Fibroblast of skin of scalp (primary cell): Measurements from ENCODE around the gene GMDS.

Experiments used
- DNase-seq: peaks from one replicate; pipeline ENCODE4 v3.0.0-alpha.2; 2013

GMDS gene

GRCh38 chr6:2132416-2132815 is 113.0 kb downstream of the GMDS start:
- DNase-seq, result no peak

DNA sequence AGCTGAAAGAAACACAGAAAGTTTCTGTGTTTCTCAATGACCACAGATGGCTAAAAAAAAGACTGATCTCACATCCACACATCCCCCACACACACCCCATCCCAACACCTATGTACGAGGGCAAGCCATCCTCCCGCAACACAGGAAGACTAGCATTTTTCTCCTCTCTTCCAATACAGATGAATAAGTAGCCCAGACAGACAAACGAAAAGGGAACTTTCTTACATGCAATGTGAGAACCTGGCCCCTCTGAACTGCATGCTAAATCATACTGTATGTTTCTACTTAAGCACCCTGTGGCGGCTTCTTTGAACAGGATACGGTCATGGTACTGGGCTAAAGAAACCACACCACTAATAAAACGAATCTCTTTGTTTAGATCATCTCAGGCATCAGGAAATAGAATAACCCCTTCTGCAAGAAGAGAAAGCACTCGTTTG is 116.2 kb downstream of the GMDS start:
- no peak for DNase-seq

DNA sequence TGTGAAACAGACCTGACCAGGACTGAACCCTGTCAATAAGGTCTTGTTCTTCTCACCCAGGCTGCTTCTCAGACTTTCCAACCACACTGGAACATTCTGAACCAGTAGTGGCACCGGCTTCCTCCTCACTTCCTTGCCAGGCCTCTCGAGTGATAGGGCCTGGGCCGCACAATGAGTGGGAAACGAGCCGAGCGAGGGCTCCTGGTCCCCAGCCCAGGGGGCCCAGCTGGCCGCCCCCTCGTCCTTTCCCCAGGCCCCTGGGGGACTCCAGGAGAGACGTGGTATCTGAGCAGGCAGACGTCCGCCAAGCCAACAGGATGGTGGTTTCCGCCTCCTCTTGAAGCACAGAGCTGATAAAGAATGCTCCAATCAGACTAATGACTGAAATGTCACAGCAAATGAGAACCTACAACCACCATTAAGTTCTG is 117.9 kb downstream of the GMDS start:
- DNase-seq, result no peak

DNA sequence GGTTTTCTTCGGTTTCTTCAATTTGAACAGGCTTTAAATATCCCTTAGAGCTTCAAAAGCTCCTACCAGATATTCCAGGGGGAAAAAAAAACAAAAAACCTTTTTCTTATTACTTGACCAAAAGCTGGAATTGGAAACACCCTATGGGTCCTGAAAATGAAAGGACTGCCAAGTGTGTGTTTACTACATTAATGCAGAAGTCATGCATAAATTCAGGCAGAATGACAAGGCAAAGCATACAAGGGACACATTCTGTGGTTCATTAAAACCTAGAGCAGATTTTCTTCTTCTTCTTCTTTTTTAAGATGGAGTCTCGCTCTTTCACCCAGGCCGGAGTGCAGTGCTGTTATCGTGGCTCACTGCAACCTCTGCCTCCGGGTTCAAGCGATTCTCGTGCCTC is 119.1 kb downstream of the GMDS start:
- no peak for DNase-seq

- DNase-seq, result no peak
Measured at GRCh38 chr6:2125158-2125557, 120.2 kb downstream of the GMDS start.

GRCh38 chr6:2124260-2124709 is 121.1 kb downstream of the GMDS start:
- DNase-seq, result no peak

DNA sequence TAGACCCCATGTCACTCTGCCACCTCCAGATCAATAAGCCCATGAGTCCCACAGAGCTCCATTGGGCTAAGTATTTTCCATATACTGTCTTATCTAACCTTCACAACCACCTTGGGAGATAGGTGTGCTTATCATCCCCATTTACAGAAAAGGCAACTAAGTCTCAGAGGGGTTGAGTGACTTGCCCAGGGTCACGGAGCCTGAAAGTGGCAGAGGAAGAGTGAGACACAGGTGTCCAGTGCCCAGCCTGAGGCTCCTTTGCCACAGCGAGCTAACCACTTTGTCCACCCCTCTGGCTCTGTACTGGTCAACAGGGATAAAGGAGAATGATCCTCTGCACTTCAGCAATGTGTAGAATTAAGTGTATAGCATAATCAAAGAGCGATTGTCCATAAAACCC is 124.5 kb downstream of the GMDS start:
- DNase-seq, result no peak

DNA sequence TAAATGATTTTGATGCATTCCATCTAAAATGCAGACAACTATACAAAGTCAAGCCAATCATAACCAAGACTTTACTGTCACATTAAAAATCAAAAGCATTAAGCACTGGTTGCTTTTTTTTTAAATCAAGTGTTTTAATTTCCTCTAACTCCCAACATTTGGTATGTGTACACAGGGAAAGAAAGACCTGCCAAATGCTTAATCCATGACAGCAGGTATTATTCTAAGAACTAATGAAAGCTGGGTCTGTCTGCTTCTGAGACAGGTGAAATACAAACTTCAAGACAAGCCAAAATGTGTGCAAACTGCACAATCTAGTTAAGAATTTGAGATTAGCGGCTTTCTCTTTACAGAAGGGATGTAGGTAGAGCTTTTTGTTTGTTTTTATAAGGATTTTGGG is 126.1 kb downstream of the GMDS start:
- no peak for DNase-seq

DNA sequence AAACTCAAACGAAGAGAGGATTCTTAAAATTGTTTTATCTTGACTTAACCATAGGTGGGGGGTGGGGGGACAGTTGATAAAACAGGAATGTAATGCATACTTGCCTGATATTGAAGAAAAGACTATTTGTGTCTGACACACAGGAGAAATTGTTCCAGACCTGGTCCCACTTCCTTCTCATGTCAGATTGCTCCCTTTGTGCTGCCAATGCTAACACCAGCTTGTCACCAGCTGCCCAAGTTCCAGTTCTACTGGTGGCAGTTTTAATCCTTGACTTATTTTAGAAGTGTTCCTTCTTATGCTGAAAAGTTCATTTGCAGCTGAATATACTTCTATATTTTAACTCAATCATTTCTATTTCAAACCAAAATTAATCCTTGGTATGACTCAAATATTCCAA is 127.3 kb downstream of the GMDS start:
- no peak for DNase-seq

- no peak for DNase-seq
Measured at GRCh38 chr6:2117447-2117846, 128.0 kb downstream of the GMDS start.

- no peak for DNase-seq
Measured at GRCh38 chr6:2116496-2116895, 128.9 kb downstream of the GMDS start.

- no peak for DNase-seq
Measured at GRCh38 chr6:2114100-2114499, 131.3 kb downstream of the GMDS start.

- DNase-seq, result peak; percentile 80
Measured at GRCh38 chr6:2111162-2111677, 134.2 kb downstream of the GMDS start.

DNA sequence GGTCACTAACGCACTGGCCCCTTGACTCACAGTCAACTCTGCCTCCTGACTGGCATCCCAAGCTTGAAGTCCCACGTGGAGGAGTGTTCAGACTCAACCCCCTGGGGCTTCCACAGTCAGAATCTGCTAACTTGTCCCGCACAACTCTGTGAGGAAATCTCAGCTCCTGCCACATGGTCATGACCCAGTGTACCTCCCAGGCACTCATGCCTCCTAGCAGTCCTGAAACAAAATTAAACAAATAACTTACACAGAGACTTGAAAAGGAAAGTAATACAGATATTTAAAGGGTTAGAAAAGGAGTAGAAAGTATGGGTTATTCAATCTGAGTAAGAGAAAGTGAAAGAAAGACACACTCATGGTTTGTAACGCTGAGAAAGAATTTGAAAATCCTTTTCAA is 134.9 kb downstream of the GMDS start:
- no peak for DNase-seq

DNA sequence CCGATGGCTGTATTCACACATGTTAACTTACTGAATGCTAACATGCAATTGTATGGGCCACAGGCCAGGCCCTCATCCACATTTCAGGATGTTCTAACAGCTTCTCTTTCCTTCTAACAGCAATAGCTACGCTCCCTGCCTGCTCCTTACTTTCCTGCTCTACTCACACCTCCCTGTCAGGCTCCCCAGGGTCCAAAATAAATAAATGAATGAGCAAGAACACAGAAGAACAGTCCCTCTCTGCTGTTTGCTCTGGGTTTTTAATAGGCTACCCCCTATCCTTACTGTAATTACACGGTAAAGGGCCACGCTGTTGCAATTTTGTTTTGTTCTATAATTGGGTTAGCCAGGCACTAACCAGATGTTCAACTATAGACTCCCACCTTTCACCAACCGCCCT is 135.6 kb downstream of the GMDS start:
- DNase-seq, result no peak

- DNase-seq, result no peak
Measured at GRCh38 chr6:2108700-2109306, 136.6 kb downstream of the GMDS start.

- DNase-seq, result no peak
Measured at GRCh38 chr6:2104524-2104880, 140.9 kb downstream of the GMDS start.

DNA sequence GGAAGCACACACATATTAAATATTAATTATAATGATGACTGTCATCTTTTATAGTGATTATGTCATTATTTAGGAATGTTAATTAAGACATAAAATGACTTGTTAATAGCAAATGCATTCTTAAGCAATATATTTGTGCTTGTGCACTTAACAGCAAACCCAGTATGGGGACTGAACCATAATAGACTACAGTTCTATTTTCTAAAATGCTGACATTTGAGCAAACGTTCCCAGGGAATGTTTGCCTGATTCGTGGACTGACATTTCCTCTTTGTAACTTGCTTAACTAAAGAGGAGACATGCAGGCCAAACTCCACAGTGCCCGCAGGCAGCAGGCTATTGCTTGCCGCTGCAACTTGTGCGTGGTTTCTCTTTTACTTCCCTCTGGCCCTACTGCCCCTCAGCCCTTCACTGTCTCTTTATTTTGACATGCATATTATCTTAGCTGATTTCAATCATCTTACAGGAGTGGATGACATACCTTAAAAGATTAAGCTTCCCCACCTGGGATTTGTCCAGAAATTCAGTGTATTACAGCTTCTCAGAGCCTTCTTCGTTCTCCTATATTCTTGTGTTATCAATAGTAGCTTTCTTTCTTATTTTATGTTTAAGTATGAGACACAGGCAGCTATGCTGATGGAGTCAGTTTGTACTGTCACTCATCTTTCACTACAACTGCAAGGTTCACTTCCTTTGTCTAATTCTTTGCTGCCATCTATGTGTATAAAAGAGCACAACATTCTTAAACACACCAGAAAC is 141.5 kb downstream of the GMDS start:
- peak; percentile 63 for DNase-seq

DNA sequence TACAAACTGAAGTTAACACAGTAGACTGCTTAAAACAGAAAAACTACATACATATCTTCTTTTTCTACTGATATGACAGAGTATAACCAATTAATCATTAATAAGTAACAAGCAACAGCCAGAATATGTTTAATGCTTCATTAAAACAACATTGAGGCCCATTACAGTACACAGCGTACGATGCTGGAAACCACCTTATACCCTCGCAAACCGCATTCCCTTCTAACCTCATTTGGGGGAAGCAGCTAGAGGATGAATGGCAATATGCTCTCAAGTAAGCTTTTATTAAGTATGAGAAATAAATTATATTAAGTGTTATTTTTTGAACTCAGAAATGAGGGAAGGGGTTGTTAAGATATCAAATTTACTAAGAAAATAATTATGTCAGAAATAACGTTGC is 142.4 kb downstream of the GMDS start:
- DNase-seq, result no peak

DNA sequence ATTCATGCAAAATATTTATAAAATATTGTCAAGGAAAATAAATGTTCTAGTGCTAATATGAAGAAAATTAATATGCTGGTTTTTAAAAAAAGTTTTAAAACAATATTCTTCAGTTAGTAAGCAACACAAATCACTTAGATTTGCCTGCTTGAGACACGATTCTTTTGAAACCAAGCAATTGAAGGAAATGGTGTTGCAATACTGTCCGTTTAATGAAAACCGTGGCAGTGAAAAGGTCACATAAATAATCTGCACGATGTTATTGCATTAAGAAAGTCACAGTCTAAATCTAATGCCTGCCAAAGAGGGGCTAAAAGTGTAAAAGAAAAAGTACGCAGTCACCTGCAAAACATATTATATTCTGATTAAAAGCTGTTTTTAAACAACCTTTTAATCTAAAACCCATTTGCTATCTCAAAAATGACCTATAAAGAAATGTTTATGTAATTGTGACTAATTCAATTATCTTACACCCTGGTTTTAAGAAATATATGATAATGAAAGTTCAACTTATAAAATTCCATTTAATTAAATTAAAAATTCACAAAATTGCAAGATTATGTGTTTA is 143.0 kb downstream of the GMDS start:
- DNase-seq, result no peak

- DNase-seq, result no peak
Measured at GRCh38 chr6:2101213-2101612, 144.2 kb downstream of the GMDS start.

GRCh38 chr6:2099870-2100269 is 145.5 kb downstream of the GMDS start:
- DNase-seq, result no peak

DNA sequence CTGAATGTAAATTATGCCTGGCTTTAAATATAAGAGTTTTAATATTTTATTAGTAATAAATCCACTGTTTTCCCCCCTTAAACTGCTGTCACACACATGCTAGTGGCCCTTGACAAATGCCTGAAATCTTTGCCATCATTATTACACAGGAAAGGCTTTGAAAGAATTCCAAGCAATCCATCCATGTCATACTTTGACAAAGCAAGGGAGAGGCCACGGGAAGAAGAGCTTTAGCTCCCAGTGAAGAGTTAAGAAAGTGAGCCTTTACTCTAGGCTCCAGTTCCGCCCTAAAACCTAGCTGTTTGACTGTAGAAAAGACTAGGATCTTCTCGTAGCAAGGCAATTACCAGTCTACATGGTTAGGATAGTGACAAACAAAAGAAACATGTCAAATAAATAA is 147.9 kb downstream of the GMDS start:
- DNase-seq, result no peak

DNA sequence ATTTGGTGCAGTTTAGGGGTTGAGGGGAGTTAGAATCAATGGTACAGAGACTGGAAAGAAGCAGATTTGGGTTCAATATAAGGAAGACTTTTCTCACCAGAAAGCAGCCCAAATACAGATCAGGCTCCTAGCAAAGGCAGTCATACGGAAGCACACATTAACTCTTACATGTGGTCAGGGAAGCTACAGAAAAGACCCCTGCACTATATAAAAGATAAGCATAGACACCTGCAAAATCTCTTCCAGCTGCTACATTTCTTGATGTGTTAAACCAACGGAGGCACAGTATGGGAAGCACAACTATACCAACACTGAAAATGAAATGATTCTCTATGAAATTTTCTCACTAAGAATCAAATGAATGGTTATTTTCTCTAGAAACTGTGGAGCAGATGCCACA is 150.8 kb downstream of the GMDS start:
- DNase-seq, result no peak
